Right hindlimb (tissue), 1 donor: ENCODE results near the gene TEDC1.
A peak's percentile ranks its signal among the peaks of the same experiment; 100 is the strongest.

Experiments used
- DNase-seq: peaks from one replicate; pipeline ENCODE4 v3.0.0-alpha.2; 2018

TEDC1 gene

DNA sequence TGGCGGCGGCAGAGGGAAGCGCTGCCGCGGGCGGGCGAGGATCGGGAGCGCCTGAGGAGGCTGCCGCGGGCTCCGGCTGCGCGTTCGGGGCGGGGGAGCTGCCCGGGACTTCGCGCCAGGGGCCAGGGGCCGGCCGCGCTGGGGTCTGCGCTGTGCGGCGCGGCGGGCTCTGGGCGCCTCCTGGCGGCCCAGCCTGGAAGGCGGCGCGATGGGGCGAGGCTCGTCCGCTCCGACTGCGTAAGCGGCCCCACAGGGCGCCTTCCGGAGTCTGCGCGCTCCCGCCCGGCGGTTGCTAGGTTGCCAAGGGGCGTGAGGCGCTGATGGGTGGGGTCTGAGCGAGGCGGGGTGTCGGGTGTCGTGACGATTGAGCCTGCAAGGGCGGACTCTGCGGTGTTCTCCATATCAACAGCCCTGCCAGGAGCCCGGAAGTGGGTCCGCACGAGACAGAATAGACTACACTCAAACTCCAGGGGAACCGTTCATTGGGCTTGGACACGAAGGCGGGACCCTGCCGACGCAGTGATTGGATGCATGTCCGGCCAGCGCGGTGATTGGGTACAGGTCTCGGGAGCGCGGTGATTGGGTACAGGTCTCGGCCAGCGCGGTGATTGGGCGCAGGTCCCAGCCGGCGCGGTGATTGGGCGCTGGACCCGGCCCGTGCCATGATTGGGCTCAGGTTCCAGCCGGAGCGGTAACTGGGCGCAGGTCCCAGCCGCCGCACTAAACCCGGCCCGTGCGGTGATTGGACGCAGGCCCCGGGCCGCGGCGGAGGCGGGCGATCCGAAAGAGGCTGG, at the start of gene TEDC1:
Gene TEDC1 (plus strand): TSS at position 675 of the 794 bp plus-strand sequence. CDS start 130 bp downstream, outside the sequence.
- peak; percentile 100 for DNase-seq

GRCh38 chr14:105442125-105442524, 48.9 kb upstream of the TEDC1 start:
- no peak for DNase-seq

DNA sequence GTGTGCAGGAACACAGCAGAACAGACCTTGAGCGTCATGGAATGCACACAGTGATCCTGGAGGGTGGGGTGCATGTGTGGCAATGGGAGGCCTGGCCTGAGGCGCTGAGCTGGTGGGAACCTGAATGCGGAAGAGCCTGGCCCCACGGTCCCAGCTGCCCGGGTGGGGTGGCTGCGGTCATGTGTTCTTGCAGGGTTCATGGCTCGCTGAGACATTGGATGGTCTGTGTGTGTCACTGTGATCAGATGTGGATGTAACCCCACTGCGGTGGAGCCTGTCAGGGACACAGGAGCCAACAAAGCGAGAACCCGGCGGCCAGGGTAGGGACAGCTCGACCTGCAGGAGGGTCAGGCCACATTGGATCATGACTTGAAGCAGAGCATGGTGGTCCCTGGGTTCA, 48.2 kb upstream of the TEDC1 start:
- no peak for DNase-seq

- no peak for DNase-seq
Measured at GRCh38 chr14:105444859-105445258, 46.2 kb upstream of the TEDC1 start.

DNA sequence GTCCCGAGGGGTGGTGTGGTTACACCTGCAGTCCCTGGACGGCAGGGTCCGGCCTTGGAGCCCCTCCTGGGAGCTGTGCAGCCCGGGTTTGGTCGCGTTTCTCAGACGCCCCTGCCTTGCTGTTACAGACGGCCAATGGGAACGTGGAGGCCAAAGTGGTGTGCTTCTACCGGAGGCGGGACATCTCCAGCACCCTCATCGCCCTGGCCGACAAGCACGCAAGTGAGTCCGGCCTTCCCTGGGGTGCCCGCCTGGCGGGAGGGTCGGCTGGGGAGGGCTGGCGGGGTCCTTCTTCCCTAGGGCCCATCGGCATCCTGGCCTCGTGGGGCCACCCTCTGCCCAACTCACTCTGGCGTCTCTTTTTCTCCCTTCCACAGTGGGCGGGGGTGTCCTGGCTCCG, 45.8 kb upstream of the TEDC1 start:
- no peak for DNase-seq

DNA sequence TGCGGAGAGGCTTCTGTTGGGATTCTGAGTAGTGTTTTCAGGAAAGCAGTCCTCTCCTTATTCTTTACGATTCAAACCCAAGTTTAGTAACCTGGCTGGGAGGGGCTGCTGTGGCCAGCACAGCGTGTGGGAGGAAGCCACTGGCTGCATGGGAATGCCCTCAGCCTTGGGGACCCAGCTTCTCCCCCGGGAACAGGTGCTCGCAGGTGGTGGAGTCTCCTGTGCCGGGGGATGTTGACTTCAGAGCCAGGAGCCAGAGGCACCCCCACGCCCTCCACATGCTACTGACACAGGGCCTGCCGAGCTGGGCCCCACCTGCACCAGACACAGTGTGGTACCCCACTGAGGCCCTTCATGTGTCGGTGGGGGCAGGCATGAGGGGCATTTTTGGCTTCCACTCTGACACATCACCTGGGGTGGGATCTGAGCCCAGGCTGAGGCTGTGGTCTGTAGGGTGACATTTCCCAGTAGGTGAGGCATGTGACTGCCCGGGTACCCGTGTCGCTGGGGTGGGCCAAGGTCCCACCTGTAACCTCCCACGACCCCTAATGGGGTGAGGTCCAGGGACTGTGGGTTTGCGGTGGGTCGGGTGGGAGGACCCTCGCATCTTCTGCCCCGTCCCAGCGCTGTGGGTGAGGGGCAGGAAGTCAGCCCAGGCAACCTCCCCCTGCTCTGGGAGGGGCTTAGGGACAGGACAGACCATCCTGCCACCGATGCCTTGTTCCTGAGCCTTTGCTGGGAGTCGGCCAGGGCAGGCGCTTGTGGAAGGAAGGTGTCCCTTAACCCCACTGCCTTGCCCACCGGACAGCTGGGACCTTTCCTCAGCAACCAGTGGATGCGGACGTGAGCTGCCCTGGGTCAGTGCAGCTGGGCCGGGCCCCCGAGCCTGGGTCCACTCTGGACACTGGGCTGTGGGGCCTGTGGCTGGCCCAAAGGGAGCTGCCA, 44.9 kb upstream of the TEDC1 start:
- DNase-seq = no peak

DNA sequence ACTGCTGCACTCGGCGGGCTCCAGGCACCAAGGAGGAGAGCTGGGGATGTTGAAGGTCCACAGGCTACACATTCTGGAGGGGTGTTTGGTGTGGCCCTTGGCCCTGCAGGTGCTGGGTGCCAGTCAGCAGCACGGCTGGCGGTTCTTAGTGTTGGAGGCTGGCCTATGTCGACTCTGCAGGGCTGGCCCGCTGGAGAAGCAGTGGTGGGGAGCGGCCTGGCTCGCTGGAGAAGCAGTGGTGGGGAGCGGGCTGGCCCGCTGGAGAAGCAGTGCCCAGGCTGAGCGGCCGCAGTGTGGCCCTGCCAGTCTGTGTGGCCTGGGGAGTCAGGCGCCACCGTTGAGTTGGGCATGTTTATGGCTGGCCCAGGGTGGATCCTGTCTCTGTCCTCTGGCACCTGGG, 44.1 kb upstream of the TEDC1 start:
- DNase-seq = no peak

- no peak for DNase-seq
Measured at GRCh38 chr14:105447651-105448640, 43.1 kb upstream of the TEDC1 start.

DNA sequence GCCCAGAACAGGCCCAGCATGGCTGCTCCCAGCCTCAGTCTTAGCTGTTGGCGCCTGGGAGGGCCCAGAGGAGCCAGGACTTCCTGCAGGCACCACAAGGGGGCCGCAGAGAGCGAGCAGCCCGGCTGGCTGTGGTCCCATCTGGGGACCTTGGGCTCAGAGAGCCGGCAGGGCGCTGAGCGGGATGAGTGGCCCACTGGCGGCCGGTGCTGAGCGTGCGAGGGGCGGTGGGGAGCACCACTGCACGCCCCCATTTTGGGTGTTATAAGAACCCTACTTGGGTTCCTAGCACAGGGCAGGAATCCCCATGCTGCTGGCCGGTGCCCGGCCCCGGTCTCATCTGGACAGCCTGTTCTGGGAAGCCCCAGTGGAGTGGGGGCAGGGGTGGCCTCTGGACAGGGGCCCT, 42.3 kb upstream of the TEDC1 start:
- peak; percentile 74 for DNase-seq

DNA sequence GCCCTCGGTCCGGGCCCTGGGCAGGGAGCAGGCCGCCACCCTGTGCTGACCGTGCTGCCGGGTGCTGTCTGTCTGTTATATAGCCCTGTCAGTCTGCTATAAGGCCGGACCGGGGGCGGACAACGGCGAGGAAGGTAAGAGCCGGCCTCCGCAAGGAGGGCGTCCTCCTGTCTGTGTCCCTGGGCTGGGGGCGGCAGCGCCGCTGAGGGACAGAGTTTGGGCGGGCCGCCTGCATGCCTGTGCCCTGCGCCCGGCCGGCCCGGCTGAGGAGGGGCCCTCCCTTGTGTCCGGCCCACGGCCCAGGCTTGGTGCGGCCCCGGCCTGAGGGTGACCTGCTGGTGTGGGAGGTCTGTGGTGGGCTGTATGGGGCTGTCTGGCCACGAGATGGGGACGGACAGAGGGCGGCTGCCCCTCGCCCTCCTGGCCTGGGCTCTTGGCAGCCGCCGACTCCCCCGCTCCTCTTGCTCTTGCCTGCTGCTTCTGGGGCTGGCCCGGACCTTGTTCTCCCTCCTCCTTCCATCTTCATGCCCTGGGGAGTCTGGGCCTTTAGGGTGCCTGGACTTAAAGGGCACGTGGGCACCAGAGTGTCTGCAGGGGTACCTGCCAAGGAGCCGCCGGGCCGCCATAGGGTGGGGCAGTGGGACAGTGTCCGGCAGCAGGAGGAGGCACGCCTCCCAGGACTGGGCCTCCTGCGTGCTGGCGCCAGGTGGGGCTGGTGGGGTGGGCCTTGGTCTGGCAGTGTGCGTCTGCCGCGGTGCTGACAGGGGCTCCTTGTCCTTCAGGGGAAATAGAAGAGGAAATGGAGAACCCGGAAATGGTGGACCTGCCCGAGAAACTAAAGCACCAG, 41.5 kb upstream of the TEDC1 start:
- peak; percentile 20 for DNase-seq

GRCh38 chr14:105450123-105450505, 40.9 kb upstream of the TEDC1 start:
- no peak for DNase-seq

DNA sequence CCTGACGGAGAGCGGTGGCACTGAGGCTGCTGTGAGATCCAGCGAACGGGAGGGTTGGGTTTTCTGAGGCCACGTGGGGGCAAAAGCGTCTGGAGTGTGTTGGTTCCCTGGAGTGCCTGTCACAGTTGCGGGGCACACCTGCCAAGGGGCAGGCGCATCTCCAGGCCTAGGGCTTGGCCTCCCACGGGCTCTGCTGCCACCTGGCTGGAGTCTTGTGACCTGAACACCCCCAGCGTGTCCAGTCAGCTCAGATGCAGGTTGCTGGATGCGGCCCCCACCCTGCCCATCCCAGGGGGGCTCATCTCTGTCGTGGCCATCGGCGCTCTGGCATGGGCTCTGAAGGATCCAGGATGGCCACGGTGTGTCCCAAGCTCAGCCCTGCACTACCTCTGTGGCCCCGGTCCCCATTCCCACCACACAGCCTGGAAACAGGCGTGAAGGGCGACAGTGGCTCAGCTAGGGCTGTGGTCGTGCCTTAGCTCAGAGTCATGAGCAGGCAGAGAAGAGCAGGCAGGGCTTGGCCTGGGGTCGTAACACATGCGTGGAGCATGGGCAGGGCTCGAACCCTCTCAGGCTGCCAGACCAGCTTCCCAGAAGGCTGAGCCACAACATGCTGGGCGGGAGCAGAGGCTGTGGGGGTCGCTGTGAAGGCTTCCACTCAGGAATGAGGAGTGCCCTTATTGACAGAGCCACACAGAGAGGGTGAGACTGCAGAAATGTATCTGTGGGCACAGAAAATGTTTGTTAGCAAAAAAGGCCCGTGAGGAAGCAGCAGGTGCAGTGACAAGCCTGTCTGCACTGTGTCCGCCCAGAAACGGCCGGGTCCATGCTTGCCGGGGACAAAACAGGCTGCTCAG, 40.0 kb upstream of the TEDC1 start:
- DNase-seq = no peak

- no peak for DNase-seq
Measured at GRCh38 chr14:105452963-105453362, 38.1 kb upstream of the TEDC1 start.

GRCh38 chr14:105453847-105454246, 37.2 kb upstream of the TEDC1 start:
- DNase-seq = no peak

GRCh38 chr14:105455086-105455640, 35.9 kb upstream of the TEDC1 start:
- DNase-seq = no peak

DNA sequence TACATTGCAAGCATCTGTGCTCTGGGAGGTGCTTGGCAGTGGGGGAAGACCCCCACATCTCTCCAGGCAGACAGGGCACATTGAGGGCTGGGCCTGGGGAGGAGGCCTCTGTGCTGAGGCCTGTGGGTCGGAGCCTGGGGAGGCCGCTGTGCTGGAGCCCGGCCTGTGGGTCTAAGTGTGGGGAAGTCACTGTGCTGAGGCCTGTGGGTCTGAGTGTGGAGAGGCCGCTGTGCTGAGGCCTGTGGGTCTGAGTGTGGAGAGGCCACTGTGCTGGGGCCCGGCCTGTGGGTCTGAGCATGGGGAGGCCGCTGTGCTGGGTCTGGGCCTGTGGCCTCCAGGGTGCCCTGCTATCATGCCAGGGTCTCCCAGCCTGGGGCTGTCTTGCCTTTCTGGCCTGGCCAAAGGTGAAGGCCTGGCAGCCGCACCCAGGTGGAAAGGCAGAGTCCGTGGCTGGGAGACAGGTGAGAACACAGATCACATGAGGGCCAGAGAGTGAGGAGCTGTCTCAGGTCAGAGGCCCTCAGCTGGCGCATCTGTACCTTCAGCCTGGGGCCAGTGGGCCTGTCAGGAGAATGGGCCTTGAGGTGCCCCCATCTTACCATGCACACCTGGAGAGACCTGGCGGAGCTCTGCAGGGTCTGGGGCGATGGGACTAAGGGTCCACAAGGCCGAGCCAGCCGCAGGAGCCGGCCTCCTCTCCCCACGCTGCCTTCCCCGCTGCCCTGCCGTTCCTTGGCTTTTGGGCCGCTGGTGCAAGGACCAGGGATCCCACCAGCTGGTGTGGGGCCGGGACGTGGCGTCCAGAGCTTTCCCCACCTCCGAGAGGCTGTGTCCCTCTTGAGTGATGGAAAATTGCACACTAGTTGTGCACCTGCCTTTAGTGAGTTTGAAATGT, 35.0 kb upstream of the TEDC1 start:
- no peak for DNase-seq

- no peak for DNase-seq
Measured at GRCh38 chr14:105456736-105457617, 34.1 kb upstream of the TEDC1 start.

DNA sequence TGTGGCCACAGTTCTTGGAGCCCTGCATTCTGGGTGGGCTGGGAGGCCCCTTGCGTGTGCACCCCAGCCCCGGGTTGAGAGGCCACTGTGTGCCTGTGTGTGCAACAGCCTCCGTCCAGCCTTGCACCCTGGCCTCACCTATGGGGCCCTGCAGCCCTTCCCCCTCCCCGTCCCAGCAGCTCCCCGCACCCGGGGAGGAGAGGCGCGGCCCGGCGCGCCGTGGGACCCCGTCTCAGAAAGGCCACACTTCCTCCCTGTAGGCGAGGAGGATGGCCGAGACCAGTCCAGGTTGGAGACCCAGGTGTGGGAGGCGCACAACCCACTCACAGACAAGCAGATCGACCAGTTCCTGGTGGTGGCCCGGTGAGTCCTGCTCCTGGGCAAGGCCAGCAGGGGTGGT, 33.0 kb upstream of the TEDC1 start:
- no peak for DNase-seq
